HEK293 (cell line): ENCODE data around the gene SMIM31.
A peak's percentile ranks its signal among the peaks of the same experiment; 100 is the strongest.

Experiments used
- CTCF ChIA-PET: fragments of 350-600 bp; formaldehyde crosslinking; extraction: SDS; loops from one replicate; lab custom pipeline; 2021; ENCODE audit warnings: antibody characterized with exemption; lab: Yijun Ruan, JAX
- POLR2A ChIA-PET: fragments of 300-600 bp; formaldehyde crosslinking; extraction: SDS; loops from one replicate; lab custom pipeline; 2020; ENCODE audit warnings: antibody characterized with exemption, inconsistent platforms; lab: Yijun Ruan, JAX
- H3K27ac ChIP-seq: fragments of 200-500 bp; sonication (Bioruptor generic); 2 replicates; pipeline ENCODE4 v1.5.1; 2014; ENCODE audit warnings: low read depth, low read length, control low read depth, inconsistent platforms; ENCODE audit errors: extremely low read depth
- H3K36me3 ChIP-seq, 2 experiments: fragments of 200-500 bp in 1 of 2; sonication (Bioruptor generic) in 1 of 2; 1 replicate in 1 of 2; 2 replicates in 1 of 2; pipeline ENCODE4 v1.5.1; 2014 to 2017; ENCODE audit warnings: inconsistent platforms in 2 of 2, low read length in 2 of 2; ENCODE audit not compliant: control insufficient read depth in 2 of 2, insufficient read depth in 1 of 2
- H3K4me1 ChIP-seq: fragments of 200-500 bp; sonication (Bioruptor generic); 2 replicates; pipeline ENCODE4 v1.5.1; 2014; ENCODE audit warnings: mild to moderate bottlenecking, low read length, inconsistent platforms; ENCODE audit not compliant: control insufficient read depth, insufficient read depth
- H3K4me3 ChIP-seq: 2 replicates; pipeline ENCODE4 v1.5.1; 2011; ENCODE audit warnings: low read depth, mild to moderate bottlenecking, control low read depth, low read length, moderate library complexity
- H3K9me3 ChIP-seq: fragments of 200-500 bp; sonication (Bioruptor generic); 2 replicates; pipeline ENCODE4 v1.5.1; 2014; ENCODE audit warnings: low read depth, low read length, inconsistent platforms; ENCODE audit not compliant: control insufficient read depth, insufficient read depth
- MYNN ChIP-seq: fragments of 450-650 bp; formaldehyde crosslinking; IDR thresholded peaks from 2 replicates; pipeline ENCODE4 v1.5.1; 2016; ENCODE audit warnings: missing biosample characterization, missing genetic modification characterization, borderline replicate concordance
- PRDM10 ChIP-seq: fragments of 450-650 bp; formaldehyde crosslinking; IDR thresholded peaks from 2 replicates; pipeline ENCODE4 v1.5.1; 2016; ENCODE audit warnings: missing biosample characterization, missing genetic modification characterization
- RBAK ChIP-seq: fragments of 450-650 bp; formaldehyde crosslinking; IDR thresholded peaks from 2 replicates; pipeline ENCODE4 v1.5.1; 2016; ENCODE audit warnings: missing biosample characterization, missing genetic modification characterization
- REPIN1 ChIP-seq: fragments of 450-650 bp; formaldehyde crosslinking; IDR thresholded peaks from 2 replicates; pipeline ENCODE4 v1.5.1; 2017; ENCODE audit warnings: missing biosample characterization, missing genetic modification characterization, low read depth
- SP7 ChIP-seq: fragments of 450-650 bp; formaldehyde crosslinking; IDR thresholded peaks from 2 replicates; pipeline ENCODE4 v1.5.1; 2016; ENCODE audit warnings: missing biosample characterization, missing genetic modification characterization
- ZBTB48 ChIP-seq: fragments of 450-650 bp; formaldehyde crosslinking; IDR thresholded peaks from 2 replicates; pipeline ENCODE4 v1.5.1; 2016; ENCODE audit warnings: missing biosample characterization, missing genetic modification characterization
- ZBTB7A ChIP-seq: fragments of 450-650 bp; formaldehyde crosslinking; IDR thresholded peaks from 2 replicates; pipeline ENCODE4 v1.5.1; 2016; ENCODE audit warnings: low read depth, missing biosample characterization, missing genetic modification characterization
- ZFP69B ChIP-seq: fragments of 450-650 bp; formaldehyde crosslinking; IDR thresholded peaks from 2 replicates; pipeline ENCODE4 v1.5.1; 2016; ENCODE audit warnings: missing biosample characterization, missing genetic modification characterization
- ZNF114 ChIP-seq: fragments of 450-650 bp; formaldehyde crosslinking; IDR thresholded peaks from 2 replicates; pipeline ENCODE4 v1.5.0; 2017; ENCODE audit warnings: missing biosample characterization, missing genetic modification characterization
- ZNF121 ChIP-seq: fragments of 450-650 bp; formaldehyde crosslinking; IDR thresholded peaks from 2 replicates; pipeline ENCODE4 v1.5.1; 2016; ENCODE audit warnings: missing biosample characterization, missing genetic modification characterization
- ZNF133 ChIP-seq: fragments of 450-650 bp; formaldehyde crosslinking; IDR thresholded peaks from 2 replicates; pipeline ENCODE4 v1.5.1; 2016; ENCODE audit warnings: missing biosample characterization, missing genetic modification characterization
- ZNF174 ChIP-seq: fragments of 450-650 bp; formaldehyde crosslinking; IDR thresholded peaks from 2 replicates; pipeline ENCODE4 v1.5.0; 2017; ENCODE audit warnings: missing biosample characterization, mild to moderate bottlenecking, missing genetic modification characterization
- ZNF184 ChIP-seq: fragments of 450-650 bp; IDR thresholded peaks from 2 replicates; pipeline ENCODE4 v1.5.1; 2018; ENCODE audit warnings: missing biosample characterization, mild to moderate bottlenecking, missing genetic modification characterization
- ZNF19 ChIP-seq: fragments of 450-650 bp; formaldehyde crosslinking; IDR thresholded peaks from 2 replicates; pipeline ENCODE4; 2016; ENCODE audit warnings: missing biosample characterization, missing genetic modification characterization, low read depth
- ZNF324 ChIP-seq: fragments of 450-650 bp; formaldehyde crosslinking; IDR thresholded peaks from 2 replicates; pipeline ENCODE4 v1.5.1; 2016; ENCODE audit warnings: missing biosample characterization, missing genetic modification characterization
- ZNF366 ChIP-seq: fragments of 450-650 bp; formaldehyde crosslinking; conservative IDR thresholded peaks from 2 replicates; pipeline ENCODE4 v1.5.1; 2016; ENCODE audit warnings: missing biosample characterization, missing genetic modification characterization
- ZNF433 ChIP-seq: fragments of 450-650 bp; formaldehyde crosslinking; IDR thresholded peaks from 2 replicates; pipeline ENCODE4 v1.5.1; 2016; ENCODE audit warnings: missing biosample characterization, missing genetic modification characterization, low read depth
- ZNF501 ChIP-seq: fragments of 450-650 bp; formaldehyde crosslinking; IDR thresholded peaks from 2 replicates; pipeline ENCODE4 v1.5.1; 2016; ENCODE audit warnings: missing biosample characterization, missing genetic modification characterization
- ZNF580 ChIP-seq: fragments of 450-650 bp; formaldehyde crosslinking; IDR thresholded peaks from 2 replicates; pipeline ENCODE4 v1.5.1; 2016; ENCODE audit warnings: missing biosample characterization, missing genetic modification characterization
- ZNF645 ChIP-seq: fragments of 450-650 bp; formaldehyde crosslinking; IDR thresholded peaks from 2 replicates; pipeline ENCODE4; 2016; ENCODE audit warnings: missing biosample characterization, missing genetic modification characterization
- ZNF654 ChIP-seq: fragments of 450-650 bp; formaldehyde crosslinking; IDR thresholded peaks from 2 replicates; pipeline ENCODE4 v1.5.1; 2016; ENCODE audit warnings: low read depth, missing biosample characterization, missing genetic modification characterization
- ZNF704 ChIP-seq: fragments of 450-650 bp; formaldehyde crosslinking; IDR thresholded peaks from 2 replicates; pipeline ENCODE4 v1.5.1; 2016; ENCODE audit warnings: missing biosample characterization, missing genetic modification characterization
- ZSCAN16 ChIP-seq: fragments of 450-650 bp; formaldehyde crosslinking; IDR thresholded peaks from 2 replicates; pipeline ENCODE4 v1.5.1; 2016; ENCODE audit warnings: missing biosample characterization, missing genetic modification characterization

The SMIM31 gene

GRCh38 chr4:164765096-164765495 is 11.2 kb downstream of the SMIM31 start:
- no peaks in the 10 kb centered on the region for H3K9me3 ChIP-seq
- POLR2A ChIA-PET, result no interaction called here
- no peak overlapping the region for H3K4me3 ChIP-seq
- H3K36me3 ChIP-seq, result no peaks in the 10 kb centered on the region
- TF ChIP-seq ZFP69B (tag by site-specific recombination), result no peak
- no peak for TF ChIP-seq ZNF19 (tag by site-specific recombination)
- TF ChIP-seq MYNN (tag by site-specific recombination), result no peak
- TF ChIP-seq ZNF174, result no peak
- no peak for TF ChIP-seq ZNF645 (tag by site-specific recombination)
- H3K27ac ChIP-seq, result no peak overlapping the region
- H3K4me1 ChIP-seq, result no peaks in the 10 kb centered on the region
- CTCF ChIA-PET, result no interaction called here

GRCh38 chr4:164765833-164766232 is 11.9 kb downstream of the SMIM31 start:
- no peaks in the 10 kb centered on the region for H3K9me3 ChIP-seq
- no peak overlapping the region for H3K27ac ChIP-seq
- CTCF ChIA-PET, result no interaction called here
- no peak for TF ChIP-seq ZBTB7A
- no peak for TF ChIP-seq ZBTB48 (tag by site-specific recombination)
- no peak for TF ChIP-seq ZNF133
- TF ChIP-seq ZNF433 (tag by site-specific recombination), result no peak
- TF ChIP-seq ZNF704 (tag by site-specific recombination), result no peak
- TF ChIP-seq ZSCAN16 (tag by site-specific recombination), result no peak
- TF ChIP-seq SP7 (tag by site-specific recombination), result no peak
- no peak for TF ChIP-seq ZNF324 (tag by site-specific recombination)
- TF ChIP-seq ZNF366, result no peak
- TF ChIP-seq ZNF114 (tag by site-specific recombination), result no peak
- no peak for TF ChIP-seq ZNF184
- TF ChIP-seq ZNF121 (tag by site-specific recombination), result no peak
- TF ChIP-seq ZNF501 (tag by site-specific recombination), result no peak
- no peak for TF ChIP-seq RBAK (tag by site-specific recombination)
- no peak for TF ChIP-seq REPIN1 (tag by site-specific recombination)
- no peaks in the 10 kb centered on the region for H3K4me1 ChIP-seq
- no peaks in the 10 kb centered on the region for H3K36me3 ChIP-seq
- no peak overlapping the region for H3K4me3 ChIP-seq
- POLR2A ChIA-PET, result no interaction called here

- CTCF ChIA-PET, result interaction anchor here (0.6 to 2.7 kb wide), 14 partner anchors 9 to 328 kb away, joined by 3 to 15 read pairs (median 4); no protein-coding TSS in a partner anchor
- H3K27ac ChIP-seq, result no peak overlapping the region
- POLR2A ChIA-PET, result no interaction called here
Measured at GRCh38 chr4:164768516-164768915, 14.6 kb downstream of the SMIM31 start.

More at GRCh38 chr4:164768516-164768915, 14.6 kb downstream of the SMIM31 start:
- no peak overlapping the region for H3K4me3 ChIP-seq
- no peaks in the 10 kb centered on the region for H3K36me3 ChIP-seq
- no peaks in the 10 kb centered on the region for H3K9me3 ChIP-seq
- TF ChIP-seq ZNF133 (peak; percentile 66), ZNF654 (tag by site-specific recombination) (peak; percentile 31; the same call in 1 of the 2 replicates), ZNF580 (no peak), PRDM10 (tag by site-specific recombination) (0 out of 2 replicates have a peak, but pooled peaks have one; percentile 16)
- no peaks in the 10 kb centered on the region for H3K4me1 ChIP-seq
